HG03103 (cell line): ENCODE measurements around the gene ZNF20.

Experiments
- ATAC-seq: cut with Tn5 transposase; IDR thresholded peaks from one replicate; pipeline ENCODE4 v1.9.1; 2021; ENCODE audit warnings: low read depth; ENCODE audit not compliant: unreplicated experiment

The ZNF20 gene

DNA sequence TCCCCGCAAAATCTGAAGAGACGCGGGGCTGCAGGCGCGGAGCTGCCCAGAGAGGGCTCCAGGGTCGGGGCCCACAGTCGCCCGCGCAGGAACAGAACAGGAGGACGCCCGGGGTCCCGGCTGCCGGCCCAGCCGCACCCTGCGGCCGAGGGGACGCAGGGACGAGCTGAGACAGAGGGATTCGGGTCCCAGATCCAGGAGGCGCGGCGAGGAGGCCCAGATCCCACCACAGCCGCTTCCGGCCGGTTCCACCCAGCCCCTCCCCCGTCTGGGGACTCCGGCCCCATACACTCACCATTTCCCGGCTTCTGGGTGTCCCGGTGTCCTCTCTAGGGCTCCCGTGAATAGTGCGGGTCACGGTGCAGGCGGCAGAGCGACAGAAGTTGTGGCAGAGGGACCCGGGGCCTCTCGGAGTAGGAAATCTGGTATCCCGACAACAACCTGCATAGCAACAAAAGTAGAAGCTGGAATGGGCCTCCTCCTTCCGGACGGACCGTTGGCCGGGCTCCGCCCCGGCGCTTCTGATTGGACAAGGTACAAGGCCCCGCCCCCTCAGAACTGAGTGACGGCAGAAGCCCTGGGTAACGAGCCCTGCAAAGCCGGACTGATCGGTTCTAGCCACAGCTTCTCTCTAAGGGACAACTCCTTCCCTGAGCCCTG, at the start of gene ZNF20:
Gene ZNF20 (minus strand): TSS at position 466 of the 660 bp plus-strand sequence. CDS start 168 bp downstream, at position 298.
- peak; percentile 72 for ATAC-seq

DNA sequence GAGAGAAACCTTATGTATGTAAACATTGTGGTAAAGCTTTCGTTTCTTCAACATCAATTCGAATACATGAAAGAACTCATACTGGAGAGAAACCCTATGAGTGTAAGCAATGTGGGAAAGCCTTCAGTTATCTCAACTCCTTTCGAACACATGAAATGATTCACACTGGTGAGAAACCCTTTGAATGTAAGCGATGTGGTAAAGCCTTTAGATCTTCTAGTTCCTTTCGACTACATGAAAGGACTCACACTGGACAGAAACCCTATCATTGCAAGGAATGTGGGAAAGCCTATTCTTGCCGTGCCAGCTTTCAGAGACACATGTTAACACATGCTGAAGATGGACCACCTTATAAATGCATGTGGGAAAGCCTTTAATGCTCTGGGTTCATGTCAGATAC, 47.5 kb upstream of the ZNF20 start:
- no peak for ATAC-seq

DNA sequence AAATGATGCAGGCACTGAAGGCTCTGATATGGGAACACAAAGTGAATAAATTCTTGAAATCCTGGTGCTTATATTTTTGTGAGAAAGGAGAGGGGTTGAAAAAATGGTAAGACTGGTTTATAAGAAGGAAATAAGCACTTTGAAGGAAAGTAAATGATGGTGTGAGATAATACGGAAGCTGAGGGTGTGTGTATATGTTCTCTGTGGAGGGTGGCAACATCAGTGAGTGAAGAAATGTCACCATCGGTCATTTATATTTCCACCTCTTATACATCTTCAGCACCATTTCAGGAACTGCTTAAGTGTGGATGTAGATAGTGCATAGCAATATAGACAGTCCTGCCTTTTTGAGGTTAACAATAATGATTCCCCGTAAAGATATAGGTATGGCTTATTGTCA, 40.2 kb upstream of the ZNF20 start:
- no peak for ATAC-seq

DNA sequence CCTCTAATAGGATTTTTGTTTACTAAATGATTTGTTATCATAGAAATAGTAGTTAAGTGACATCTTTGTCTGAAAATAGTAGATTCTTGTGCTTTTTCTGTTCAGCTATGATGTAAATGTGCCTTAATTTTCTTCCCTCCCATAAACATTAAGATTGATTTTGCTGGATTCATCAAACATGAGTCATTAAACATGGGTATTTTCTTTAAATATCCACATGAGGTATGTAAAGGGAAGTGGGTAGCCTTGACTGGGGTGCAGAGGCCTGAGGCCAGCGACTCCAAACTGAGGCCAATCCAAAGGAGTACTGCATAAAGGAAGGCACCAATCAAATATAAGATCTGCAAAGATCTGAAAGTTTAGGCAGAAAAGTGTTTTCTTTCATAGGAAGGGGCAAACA, 26.5 kb upstream of the ZNF20 start:
- no peak for ATAC-seq

DNA sequence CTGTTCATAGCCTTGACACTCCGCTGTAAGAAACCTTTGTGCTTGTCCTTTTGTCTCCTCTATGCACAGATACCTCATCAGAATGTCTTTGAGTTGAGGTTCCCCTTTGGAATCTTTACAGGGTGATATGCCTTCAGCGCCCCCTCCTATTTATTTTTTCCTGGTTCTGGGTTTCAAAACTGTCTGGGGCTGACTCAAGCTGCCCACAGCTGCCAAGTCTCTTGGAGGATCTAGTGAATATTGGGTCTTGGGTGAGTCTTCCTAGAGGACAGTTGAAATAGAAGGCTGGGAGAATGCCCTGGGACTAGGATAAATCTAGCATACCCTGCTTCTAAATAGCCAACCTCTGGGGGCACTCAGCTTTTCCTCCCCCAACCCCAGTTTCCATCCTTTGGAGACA, 23.7 kb upstream of the ZNF20 start:
- no peak for ATAC-seq

DNA sequence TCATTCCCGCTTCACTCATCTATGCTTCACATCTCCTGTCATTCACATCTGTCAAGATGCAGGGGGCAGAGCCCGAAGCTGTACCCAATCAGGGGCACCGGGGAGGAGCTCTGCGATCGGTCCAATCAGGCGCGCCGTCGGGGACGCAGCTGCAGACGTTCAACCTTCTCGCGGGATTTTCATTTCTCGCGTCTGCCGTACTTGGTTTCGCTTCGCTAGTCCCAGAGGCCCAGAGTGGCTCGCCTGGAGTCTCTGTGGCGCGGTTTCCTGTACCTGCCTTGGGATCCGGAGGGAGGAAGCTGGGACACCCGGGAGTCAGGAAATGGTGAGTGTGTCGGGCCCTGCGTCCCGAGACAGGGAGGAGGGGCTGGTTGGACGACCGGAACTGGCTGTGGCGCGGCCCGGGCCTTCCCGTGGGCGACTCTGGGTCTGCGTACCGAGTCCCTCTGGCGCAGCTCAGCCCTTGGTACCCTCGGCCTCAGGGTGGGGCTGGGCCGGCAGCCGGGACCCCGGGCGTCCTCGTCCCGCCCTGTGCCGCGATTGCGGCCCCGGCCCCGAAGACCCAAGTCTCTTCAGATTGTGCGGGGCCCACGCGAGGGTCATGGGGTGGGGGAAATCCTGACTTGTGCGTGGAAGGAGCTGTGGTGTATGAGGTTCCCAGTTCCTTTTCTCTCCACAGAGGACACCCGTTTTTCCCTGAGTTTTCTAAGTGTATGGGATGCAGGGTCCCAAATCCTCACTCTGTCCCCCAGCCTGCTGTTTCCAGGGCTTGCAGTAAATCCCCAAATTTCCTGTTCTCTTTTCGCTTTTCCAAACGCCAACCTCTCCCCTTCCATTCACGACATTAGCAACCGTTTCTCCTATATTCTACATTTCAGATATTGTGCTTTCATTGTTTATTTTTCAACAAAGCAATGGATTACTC, 23.0 kb upstream of the ZNF20 start, which contains the start of gene ZNF136:
Gene ZNF136 (plus strand): TSS at position 215 of the 925 bp plus-strand sequence. CDS start 108 bp downstream, at position 323.
- ATAC-seq, result peak; percentile 84

DNA sequence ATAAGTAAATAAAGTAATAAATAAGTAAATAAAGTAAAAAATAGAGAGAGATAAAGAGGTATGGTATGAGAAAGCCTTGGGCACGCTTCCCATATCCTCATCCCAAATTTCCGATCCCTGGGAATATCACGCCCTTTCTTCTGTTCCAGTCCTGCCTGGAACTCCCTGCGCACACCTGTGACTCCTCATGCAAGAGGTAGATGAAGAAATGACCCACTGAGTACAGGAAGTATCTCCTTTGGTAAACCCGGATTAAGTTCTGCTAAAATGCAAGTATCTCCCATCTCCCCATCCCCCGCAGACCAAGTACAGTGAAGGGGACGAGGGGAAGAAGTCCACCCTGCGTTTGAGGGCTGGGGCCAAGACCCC, 22.3 kb upstream of the ZNF20 start:
- ATAC-seq, result no peak

DNA sequence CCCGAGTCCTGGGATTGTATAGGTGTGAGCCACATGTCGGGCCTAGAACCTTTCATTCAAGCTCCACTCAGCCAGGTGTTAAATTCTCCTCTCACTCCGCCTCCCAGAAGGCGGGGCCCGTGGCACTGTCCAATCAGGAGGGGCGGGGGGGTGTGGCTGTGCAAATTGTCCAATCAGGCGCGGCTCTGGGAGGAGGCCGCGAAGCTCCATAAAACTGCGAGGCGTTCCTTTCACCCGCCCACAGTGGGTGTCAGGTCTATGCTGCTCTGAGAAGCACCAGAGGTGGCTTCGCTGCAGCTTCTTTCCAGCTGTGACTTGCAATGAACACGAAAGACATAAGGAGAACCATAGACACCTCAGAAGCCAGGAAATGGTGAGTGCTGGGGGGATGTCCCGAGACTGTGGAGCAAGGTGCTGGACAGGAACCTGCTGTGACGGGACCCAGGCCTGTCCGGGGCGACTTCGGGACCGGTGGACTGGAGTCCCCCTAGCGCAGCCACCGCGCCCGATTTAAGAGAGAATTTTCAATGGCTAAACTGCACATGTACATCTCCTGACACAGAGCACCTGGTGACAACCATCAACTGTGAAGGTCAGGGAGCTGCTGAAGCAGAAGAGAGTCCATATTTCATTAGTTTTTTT, 19.7 kb upstream of the ZNF20 start:
- no peak for ATAC-seq

DNA sequence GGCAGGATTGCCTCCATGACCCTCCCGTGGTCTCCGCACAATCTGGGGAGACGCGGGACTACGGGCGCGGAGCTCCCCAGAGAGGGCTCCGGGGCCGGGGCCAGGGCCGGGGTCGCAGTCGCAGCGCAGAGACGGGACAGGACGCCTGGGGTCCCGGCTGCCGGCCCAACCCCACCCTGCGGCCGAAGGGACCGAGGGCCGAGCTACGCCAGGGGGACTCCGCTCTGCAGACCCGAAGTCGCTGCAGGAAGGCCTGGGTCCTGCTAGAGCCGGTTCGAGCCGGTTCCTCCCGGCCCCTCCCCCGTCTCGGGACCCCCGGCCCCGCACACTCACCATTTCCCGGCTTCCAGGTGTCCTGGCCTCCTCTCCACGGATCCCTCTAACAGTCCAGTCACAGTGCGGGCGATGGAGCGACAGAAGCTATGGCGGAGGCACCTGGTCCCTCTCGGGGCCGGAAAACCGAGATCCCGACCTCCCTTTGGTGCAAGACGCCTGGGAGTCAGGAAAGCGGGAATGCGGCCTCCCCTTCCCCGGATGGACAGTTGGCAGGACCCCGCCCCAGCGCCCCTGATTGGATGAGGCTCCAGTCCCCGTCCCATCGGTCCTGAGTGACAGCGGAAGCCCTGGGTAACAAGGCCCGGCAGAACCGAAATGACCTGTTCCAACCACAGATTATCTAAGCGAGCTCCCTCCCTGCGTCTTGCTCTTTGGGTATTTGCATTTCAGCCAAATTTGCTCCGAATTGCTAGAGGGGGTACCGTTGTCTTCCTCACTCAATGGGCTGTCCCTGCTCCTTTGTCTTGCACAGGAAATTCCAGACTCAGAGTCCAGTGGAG, 16.3 kb upstream of the ZNF20 start, which contains the start of gene ZNF625:
Gene ZNF625 (minus strand): TSS at position 512 of the 836 bp plus-strand sequence. CDS start 176 bp downstream, at position 336.
- no peak for ATAC-seq

DNA sequence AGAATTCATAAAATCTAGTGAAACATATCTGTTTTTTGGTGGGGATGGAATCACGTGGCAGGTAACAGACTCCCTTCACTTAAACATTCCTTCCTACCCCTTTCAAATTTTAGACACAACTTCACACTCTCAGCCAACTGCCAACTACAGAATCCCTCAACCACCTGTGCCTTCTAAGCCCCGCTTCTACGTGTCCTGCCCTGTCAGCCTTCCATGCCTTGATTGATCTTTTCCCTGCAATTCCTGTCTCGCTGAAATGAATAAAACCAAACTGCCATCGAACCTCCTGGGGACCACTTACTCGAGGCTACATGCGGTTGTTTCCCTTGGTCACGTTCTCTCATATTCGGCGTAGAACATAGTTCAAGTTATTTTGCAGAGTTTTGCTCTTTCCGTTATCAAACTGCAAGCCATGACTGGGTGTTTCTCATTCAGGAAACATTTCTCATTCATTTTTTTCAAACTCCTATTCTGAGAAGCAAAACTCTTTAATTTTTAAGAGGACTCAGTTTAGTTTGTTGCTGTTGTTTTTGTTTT, 15.2 kb upstream of the ZNF20 start:
- ATAC-seq, result no peak

DNA sequence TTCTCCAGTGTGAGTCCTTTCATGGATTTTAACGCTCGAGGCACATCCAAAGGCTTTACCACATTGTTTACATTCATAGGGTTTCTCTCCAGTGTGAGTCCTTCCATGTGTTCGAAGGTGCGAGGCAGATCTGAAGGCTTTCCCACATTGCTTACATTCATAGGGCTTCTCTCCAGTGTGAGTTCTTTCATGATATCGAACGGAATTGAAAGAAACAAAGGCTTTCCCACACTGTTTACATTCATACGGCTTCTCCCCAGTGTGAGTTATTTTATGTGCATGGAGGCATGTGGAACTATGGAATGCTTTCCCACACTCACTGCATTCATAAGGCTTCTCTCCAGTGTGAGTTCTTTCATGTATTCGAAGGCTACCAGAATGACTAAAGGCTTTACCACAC, 5.2 kb upstream of the ZNF20 start:
- ATAC-seq, result no peak

DNA sequence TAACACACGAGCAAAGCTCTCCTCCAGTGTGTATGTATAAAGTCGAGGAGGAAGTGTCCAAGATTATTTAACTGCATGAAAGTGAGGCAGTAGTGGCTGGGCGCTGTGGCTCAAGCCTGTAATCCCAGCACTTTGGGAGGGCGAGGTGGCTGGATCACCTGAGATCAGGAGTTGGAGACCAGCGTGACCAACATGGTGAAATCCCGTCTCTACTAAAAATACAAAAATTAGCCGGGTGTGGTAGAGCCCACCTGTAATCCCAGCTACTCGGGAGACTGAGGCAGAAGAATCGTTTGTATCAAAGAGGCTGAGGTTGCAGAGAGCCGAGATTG, 1.2 kb upstream of the ZNF20 start:
- no peak for ATAC-seq

DNA sequence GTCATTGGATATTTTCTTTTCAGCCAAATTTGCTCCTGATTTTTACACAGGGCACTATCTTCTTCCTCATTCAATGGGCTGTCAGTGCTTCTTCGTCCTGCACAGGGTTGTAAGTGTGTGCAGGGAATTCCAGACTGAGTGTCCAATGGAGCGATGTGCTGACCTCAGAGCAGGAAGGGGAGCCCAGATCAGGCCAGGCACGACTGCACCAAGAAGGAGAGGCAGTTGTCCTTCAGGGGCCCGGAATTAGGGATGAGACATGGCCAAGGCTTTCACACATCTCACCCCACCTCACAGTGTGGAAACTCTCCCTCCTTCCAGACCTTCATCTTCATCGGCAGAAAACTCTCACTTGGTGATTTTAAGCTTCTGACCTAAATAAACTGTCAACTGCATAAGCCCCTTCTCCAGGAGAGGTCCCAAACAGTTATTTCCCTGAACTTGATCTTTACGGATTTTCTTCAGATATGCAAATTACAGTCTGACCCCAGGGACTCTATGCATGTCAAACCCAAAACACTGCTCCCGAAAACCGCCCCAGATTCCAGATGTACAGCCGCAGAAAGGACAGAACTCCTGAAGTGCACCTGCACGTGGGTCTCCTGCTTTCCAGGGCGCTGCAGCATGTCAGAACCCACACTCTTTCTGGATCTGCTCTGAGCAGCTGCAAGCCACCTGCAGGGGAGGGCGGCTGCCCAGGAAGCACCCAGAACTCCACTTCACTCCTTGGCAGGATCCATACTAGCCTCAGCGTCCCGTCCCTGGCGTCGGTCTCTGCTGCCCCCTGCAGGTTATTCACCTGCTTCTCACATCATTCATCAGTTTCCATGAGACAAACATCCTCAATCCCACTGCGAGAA, 625 bp upstream of the ZNF20 start:
- ATAC-seq, result peak; percentile 41

DNA sequence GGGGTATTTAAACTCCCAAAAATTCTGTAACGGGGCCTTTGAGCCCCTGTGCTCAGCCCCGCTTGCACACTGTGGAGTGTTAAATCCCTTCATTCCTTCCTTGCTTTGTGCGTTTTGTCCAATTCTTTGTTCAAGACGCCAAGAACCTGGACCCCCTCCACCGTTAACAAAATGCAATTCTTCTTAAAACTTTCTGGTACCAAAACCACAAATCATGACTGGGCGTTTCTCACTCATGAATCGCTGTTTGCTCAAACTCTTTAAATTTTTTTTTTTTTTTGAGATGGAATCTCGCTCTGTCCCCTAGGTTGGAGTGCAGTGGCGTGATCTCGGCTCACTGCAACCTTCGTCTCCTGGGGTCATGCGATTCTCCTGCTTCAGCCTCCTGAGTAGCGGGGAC, 881 bp downstream of the ZNF20 start:
- ATAC-seq, result no peak

DNA sequence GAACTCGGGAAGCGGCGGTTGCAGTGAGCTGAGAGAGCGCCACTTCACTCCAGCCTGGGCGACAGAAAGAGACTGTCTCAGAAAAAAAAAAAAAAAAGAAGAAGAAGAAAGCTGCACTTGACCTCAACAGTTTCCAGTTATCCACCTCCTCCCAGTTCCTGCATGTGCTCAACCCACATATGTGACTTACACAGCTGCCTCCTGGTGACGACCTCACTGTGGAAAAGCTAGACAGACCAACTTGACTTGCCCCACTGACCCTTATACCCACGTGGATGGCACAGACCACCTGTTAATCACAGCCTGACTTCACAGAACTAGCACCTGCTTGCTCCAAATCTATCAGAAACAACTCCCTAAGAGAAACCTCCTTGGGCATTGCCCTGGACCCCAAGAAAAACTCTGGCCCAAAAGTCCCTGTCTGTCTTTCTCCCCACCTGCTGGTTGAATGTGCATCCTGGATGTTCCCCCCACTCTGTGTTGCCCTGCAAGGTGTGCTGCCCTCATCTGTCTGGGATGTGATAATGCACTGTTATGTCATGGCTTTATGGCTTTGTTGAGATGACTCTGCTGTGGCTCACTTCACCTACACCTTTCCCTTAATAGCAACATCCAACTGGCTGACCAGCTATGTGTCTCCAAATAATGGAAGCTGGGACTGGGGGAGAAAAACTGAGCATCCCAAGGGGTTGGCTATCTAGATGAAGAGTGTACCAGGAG, 2.8 kb downstream of the ZNF20 start:
- no peak for ATAC-seq

DNA sequence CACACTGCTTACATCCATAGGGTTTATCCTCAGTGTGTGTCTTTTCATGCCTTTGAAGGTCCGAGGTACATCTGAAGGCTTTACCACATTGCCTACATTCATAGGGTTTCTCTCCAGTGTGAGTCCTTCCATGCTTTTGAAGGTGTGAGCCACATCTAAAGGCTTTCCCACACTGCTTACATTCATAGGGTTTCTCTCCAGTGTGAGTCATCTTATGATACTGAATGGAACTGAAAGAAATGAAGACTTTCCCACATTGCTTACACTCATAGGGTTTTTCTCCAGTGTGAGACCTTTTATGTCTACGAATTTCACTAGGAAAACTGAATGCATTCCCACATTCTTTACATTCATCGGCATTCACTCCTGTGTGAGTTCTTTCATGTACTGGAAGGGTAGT, 7.1 kb downstream of the ZNF20 start:
- ATAC-seq, result no peak

DNA sequence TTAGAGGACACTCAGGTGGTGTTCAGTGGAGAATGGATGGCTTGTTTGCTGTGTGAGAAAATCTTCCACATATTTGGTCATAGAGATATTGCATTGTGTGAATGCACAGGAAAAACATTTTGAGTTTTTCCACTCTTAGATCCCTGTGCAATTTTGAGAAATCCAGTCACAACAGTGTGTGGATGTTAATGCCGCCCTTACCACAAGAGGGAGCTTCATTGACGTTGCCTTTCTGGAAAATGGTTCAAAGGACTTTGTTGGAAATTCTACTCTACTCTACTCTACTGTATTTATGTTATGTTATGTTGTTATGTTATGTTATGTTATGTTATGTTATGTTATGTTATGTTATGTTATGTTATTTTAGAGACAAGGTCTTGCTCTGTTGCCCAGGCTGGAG, 13.4 kb downstream of the ZNF20 start:
- no peak for ATAC-seq

DNA sequence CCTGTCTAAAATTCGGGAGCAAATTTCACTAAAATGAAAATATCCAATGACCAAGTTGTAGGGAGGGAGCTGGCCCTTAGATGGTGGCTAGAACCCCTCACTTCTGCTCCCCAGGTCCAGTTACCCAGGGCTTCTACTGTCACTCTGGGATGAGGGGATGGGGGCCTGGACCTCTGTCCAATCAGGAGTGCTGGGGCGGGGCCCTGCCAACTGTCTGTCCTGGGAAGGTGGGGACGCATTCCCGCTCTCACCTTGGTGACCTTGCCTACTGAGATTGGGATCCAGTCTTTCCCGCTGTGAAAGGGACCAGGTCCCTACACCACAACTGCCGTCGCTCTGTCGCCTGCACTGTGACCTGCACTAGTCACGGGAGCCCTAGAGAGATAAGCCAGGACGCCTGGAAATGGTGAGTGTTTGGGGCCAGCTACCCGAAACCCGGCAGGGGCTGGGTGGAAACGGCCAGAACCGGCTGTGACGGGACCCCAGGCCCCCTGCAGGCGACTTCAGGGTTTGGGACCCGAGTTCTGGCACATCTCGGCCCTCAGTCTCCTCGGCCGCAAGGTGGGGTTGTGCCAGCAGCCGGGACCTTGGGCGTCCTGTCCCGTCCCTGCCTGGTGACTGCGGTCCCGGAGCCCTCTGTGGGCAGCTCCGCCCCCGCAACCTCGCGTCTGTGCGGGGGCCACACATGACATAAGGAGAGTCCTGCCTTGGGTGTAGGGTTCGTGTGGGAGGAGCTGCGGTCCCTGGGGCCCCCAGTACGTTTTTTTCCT, 22.8 kb downstream of the ZNF20 start:
- no peak for ATAC-seq
